Central memory CD8-positive, alpha-beta T cell (primary cell): Measurements from ENCODE around the gene TMEM270.

Experiments
- ATAC-seq: fragments of 150-1000 bp; cut with Tn5 transposase; replicated peaks from 2 replicates; pipeline ENCODE4 v1.10.0; 2022; ENCODE audit warnings: mild to moderate bottlenecking, moderate FRiP score, moderate number of reproducible peaks; ENCODE audit not compliant: poor library complexity, severe bottlenecking; ENCODE audit errors: extremely low read depth
- DNase-seq, 2 donors: peaks; one replicate each; pipeline ENCODE4 v3.0.0; 2021; ENCODE audit warnings: low spot score in 2 of 2
- H3K27ac Mint-ChIP-seq: one replicate; pipeline ENCODE4 v1.8.0; 2022; ENCODE audit warnings: low read depth, mild to moderate bottlenecking, moderate library complexity, mixed read lengths
- H3K27me3 Mint-ChIP-seq: one replicate; pipeline ENCODE4 v1.8.0; 2022; ENCODE audit warnings: mixed read lengths
- H3K36me3 Mint-ChIP-seq: one replicate; pipeline ENCODE4 v1.8.0; 2022; ENCODE audit warnings: mild to moderate bottlenecking, moderate library complexity, mixed read lengths; ENCODE audit not compliant: insufficient read depth
- H3K4me1 Mint-ChIP-seq: one replicate; pipeline ENCODE4 v1.8.0; 2022; ENCODE audit warnings: mixed read lengths
- H3K4me3 Mint-ChIP-seq: one replicate; pipeline ENCODE4 v1.8.0; 2022; ENCODE audit warnings: mild to moderate bottlenecking, moderate library complexity, mixed read lengths
- H3K9me3 Mint-ChIP-seq: one replicate; pipeline ENCODE4 v1.8.0; 2022; ENCODE audit warnings: mixed read lengths

The TMEM270 gene

DNA sequence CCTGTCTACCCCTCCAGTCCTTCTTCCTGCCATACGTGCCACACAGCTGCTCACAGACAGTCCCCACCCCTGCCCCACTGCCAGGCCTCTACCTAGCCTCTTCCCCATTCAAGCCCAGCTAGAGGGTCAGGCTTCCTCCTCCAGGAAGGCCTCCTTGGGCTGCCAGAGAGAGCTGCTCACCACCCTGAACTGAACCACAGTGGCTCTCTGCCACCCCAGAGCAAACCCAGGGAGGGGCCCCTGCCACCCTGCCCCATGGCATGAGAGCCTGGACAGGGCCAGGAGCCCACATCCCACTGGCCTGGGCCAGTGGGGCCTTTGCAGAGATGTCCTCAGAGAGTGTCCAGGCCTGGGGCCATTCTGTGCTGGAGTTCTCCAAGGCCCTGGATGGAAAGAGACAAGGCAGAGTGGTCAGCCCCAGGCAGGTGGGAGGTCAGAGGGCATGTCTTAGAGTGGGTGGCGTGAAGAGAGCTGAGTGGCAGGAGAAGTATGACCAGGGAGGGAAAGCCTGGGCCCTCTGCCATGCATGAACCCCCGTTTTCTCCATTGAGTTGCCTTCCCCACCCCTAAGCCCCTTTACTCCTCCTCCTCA lies 40.4 kb downstream of the TMEM270 start:
- Mint-ChIP-seq H3K4me3 (no peak overlapping the region), H3K4me1 (no peaks in the 10 kb centered on the region), H3K36me3 (no peaks in the 10 kb centered on the region), H3K9me3 (no peaks in the 10 kb centered on the region), H3K27me3 (peaks cover 26% of the 10 kb centered on the region), H3K27ac (no peak overlapping the region)
- DNase-seq (no peak), ATAC-seq (no peak)

DNA sequence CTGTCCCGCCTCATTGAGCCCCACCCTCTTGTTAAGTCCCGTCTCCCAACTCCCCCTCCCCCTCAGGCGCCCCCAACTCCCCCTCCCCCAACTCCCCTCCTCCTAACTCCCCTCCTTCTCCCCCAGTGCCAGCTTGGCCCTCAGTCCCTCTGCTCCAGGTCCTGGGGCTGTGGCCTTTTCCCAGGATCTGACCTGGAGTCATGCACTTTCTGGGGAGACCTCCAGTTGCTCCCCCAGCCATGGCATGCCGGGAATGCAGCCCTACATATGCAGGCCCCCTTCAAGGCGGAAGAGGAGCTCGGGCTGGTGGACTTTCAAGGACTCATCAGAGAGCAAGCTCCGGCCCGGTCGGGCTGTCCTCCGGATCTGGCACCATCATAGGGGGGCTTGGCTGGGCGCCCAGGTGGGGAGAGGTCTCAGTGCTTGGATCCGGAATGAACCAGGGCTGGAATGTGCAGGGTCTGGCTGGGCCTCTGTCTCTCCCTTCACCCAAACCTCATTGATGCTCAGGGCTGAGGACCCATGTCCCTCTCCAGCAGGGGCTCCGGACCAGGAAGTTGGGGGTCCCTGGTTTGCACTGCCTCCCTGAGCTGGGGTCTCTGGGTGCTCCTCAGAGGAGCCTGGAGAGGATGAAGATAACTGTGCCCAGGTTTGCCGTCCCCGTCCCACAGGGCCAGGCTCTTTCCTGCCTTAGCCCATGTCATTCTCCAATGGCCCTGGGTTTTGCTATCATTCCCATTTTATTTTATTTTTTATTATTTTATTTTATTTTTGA lies 41.1 kb downstream of the TMEM270 start:
- Mint-ChIP-seq H3K9me3 (no peaks in the 10 kb centered on the region), H3K27ac (no peak overlapping the region), H3K36me3 (no peaks in the 10 kb centered on the region), H3K4me1 (no peaks in the 10 kb centered on the region), H3K27me3 (peaks cover 32% of the 10 kb centered on the region), H3K4me3 (no peak overlapping the region)
- no peak for DNase-seq
- no peak for ATAC-seq

DNA sequence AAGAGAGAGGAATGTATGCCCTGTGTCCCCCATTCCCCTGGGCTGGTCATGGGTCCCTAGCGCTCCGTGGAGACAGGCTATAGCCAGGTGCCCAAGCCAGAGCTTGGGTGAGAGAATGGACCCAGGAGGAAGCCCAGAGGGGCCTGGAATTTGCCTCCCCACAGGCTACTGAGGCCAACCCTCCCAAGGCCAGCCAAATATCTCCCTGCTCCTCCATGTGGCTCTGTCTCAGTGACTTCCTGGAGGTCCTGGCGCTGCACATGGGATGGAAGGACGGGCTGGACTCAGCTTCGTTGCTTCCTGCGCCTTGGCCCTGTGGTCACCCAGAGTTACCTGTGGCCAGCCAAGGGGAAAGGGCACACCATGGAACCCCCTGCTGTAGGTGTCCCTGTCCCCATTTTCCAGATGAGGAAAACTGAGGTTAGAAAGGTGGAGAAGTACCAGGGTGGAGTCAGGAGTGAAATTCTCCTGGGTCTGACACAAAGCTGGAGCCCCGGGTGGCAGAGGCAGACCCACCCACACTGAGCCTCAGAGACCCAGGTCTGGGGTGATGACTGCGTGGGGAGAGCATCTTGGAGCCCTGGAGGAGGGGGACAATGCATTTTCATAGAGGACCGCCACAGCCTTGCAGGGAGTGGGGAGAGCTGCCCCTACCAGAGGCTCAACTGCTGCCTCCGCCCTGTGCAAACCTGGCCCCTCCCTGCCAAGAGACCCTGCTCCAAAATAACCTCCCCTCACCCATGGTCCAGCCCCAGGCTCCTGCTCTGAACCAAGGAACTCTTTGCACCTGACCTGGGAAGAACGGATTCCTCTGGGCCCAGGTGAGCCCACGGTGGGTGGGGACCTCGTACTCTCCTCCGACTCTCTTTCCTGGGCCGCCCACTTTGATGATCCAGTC lies 42.6 kb downstream of the TMEM270 start:
- DNase-seq, result no peak
- Mint-ChIP-seq H3K27ac (no peak overlapping the region), H3K36me3 (no peaks in the 10 kb centered on the region), H3K9me3 (no peaks in the 10 kb centered on the region), H3K4me1 (no peaks in the 10 kb centered on the region), H3K4me3 (no peak overlapping the region), H3K27me3 (peaks cover 47% of the 10 kb centered on the region)
- ATAC-seq, result no peak

DNA sequence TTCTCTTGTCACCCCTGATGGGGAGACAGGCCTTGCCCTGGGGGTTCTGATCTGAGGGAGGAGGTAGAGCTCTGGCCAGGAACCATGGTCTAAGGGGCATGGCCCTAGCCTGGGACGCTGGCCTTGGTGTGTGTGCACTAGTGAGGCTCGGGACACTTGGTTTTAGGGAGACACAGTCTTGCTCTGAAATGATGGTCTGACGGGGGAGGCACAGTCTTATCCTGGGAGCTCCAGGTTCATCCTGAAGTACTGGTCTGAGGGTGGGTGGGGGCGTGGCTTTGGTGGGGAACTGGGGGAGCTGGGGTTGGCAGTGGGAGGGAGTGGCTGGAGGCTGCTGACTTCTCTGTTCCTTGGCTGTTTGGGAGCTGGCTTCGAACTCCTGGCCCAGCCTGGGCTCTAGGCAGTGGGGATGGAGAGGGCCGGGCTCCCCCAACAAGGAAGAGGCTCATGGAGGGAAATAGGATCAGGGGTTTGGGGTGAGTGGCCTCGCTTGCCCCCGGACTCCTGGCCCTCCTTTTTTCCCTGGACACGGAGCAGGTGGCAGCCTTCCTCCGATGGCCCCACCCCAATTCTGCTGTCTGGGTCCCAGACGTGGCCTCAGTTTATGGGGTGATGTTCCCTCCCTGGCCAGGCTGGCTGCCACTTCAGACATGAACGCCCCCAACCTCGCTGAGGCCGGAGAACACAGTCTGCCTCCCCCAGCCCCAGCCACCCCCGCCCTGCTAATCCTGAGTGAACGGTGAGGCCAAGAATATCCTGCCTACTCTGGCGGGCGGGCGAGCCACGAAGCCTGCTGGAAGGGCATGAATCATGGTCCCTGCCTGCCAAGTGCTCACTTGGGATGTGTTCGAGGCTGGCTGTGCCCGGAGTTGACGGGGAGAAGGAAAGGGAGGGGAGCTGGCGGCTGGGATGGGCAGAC lies 43.5 kb downstream of the TMEM270 start:
- Mint-ChIP-seq H3K27ac (no peak overlapping the region), H3K9me3 (no peaks in the 10 kb centered on the region), H3K4me1 (no peaks in the 10 kb centered on the region)

DNA sequence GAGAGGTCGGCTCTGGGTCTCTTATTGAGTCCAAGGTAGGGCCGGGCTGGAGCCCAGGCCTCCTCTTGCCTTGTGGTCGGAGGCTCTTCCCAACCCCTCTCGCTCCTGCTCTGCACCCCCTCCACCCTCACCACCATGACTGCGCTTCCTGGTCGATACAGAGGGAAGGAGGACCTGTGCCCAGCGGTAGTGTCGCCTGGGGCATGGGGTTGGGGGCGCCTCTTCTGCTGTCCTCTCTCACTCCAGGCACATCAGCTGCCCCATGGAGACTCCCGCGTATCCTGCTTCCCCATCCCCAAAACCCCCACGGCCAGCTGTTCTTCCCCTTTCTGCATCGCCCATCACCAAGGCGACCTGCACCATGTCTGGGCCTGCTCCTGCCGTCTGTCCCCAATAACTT lies 44.4 kb downstream of the TMEM270 start:
- Mint-ChIP-seq H3K27me3 (peaks cover 49% of the 10 kb centered on the region), H3K4me1 (no peaks in the 10 kb centered on the region), H3K36me3 (no peaks in the 10 kb centered on the region), H3K27ac (no peak overlapping the region), H3K9me3 (no peaks in the 10 kb centered on the region), H3K4me3 (no peak overlapping the region)
- DNase-seq (no peak), ATAC-seq (no peak)

More for the DNA sequence above, 43.5 kb downstream of the TMEM270 start:
- Mint-ChIP-seq H3K27me3 (peaks cover 49% of the 10 kb centered on the region), H3K4me3 (no peak overlapping the region), H3K36me3 (no peaks in the 10 kb centered on the region)
- ATAC-seq (no peak), DNase-seq (no peak)

DNA sequence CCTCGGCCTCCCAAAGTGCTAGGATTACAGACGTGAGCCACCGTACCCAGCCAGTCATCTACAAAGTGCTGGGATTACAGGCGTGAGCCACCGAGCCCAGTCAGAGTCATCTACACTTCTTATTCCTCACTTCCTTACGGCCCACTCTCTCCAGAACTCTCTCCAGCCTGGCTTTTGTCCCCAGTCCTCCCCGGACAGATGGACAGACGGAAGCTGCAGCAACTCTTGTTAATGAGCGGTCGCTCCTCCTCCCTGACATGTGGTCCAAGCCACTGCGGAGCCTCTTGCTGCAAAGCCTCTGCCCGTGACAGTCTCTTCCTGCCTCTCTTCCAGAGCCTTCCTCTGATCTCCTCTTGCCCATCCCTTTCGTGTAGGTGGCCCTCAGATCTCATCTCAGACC lies 45.9 kb downstream of the TMEM270 start:
- DNase-seq (no peak), ATAC-seq (no peak)
- peaks cover 49% of the 10 kb centered on the region for H3K27me3 Mint-ChIP-seq
- H3K36me3 Mint-ChIP-seq, result no peaks in the 10 kb centered on the region
- H3K4me1 Mint-ChIP-seq, result no peaks in the 10 kb centered on the region
- H3K27ac Mint-ChIP-seq, result no peak overlapping the region
- H3K9me3 Mint-ChIP-seq, result no peaks in the 10 kb centered on the region
- no peak overlapping the region for H3K4me3 Mint-ChIP-seq

DNA sequence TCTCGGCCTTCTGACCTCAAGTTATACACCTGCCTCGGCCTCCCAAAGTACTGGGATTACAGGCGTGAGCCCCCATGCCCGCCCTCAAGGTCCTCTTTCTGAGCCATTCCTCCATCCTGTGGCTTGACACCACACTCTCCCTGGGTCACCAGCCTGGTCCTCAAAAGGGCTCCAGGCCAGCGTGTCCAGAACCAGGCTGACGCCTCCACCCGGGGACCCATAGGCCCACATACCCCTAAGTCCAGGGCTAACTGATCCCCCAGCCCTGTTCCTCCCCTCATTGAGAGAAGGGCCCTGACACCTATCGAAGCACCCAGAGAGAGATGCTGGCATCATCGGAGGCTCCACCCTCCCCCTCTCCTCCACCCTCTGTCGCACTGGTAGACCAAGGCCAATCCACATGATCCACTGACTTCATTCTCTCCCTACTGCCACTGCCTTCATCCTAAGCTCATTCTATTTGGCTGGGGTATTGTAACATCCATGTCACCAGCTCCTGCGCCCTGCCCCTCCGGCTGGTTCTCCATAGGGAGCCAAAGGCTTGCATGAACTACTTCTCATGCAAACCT lies 46.7 kb downstream of the TMEM270 start:
- ATAC-seq, result no peak
- Mint-ChIP-seq H3K9me3 (no peaks in the 10 kb centered on the region), H3K27me3 (peaks cover 49% of the 10 kb centered on the region), H3K27ac (no peak overlapping the region), H3K4me3 (no peak overlapping the region), H3K36me3 (no peaks in the 10 kb centered on the region), H3K4me1 (no peaks in the 10 kb centered on the region)
- DNase-seq, result no peak

DNA sequence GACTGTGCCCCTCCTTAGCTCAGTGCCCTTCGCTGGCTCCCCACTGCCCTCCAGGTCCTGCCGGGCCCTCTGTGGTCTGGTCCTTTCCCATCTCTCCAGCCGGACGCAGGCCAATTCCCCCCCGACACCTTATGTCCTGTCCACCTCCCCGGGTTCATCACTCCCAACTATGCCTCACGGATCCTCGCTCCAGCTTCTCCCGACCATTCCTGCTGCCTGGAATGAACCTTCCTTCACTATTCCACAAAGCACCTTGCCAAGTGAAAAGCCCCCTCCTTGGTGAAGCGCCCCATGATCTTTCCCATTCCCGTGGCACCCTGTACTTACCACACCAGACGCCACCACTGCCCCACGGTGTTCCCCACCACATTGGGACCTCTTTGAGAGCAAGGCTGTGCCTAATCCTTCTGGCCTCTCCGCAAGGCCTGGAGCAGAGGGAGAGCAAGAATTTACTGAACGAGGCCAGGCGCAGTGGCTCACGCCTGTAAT lies 47.2 kb downstream of the TMEM270 start:
- Mint-ChIP-seq H3K36me3 (no peaks in the 10 kb centered on the region), H3K9me3 (no peaks in the 10 kb centered on the region), H3K4me1 (no peaks in the 10 kb centered on the region), H3K27me3 (peaks cover 49% of the 10 kb centered on the region), H3K27ac (no peak overlapping the region), H3K4me3 (no peak overlapping the region)
- ATAC-seq (no peak), DNase-seq (no peak)

DNA sequence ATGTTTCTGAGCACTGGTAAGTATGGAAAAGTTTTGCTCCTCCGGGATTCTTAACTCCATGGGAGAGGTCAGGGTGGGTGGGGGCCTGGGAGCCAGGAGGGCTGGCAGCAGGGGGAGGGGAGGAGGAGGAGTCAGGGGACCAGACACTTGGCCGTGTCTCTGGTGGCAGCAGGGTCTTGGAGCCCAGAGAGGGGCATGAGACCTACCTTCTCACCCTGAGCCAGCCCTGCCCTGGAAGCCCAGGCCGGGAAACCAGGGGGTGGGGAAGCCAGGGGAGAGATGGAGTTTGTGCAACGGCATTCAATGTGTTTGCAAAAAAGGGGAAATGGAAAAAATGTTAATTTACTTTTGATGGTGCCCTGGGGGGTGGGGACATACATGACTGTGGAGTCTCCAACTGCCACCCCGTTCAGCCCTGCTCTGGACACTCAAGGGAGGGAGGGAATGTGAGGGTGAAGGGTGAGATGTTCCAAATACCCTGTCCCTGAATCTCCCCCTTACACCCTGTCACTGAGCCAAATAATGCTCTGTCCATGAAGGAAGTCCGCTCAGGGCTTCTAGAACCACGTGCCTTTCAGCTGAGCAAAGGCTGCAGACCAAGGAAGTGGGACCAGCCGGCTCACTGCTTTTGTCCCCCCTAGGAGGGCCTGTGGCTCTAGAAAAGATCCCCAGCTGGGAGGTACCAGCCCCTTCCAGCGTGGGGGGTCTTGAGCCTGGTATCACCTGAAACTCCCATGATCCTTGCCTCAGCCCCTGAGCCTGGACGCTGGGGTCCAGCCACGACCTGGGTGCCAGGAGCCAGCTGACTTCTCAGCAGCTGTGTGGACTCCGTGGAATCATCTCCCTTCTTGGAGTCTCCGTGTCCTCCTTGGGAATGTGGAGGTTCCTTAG lies 48.3 kb downstream of the TMEM270 start:
- DNase-seq, result no peak

DNA sequence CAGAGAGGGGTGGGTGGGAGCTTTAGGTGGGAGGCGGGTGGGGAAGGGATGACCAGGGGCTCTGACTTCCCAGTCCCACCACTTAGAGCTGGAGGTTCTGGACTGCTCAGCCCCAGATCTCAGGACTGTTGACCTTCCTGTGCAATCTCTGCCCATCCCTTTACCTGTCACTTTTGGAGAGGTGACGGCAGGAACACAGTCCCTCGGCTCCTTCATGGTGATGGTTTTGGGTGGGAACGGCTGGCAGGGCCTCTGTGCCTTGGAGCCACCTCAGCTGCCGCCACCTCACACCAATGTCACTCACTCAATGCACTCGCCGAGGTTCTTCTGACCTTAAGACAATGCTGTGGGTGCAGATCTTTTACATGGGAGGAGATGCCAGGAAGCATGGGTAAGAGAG lies 49.0 kb downstream of the TMEM270 start:
- Mint-ChIP-seq H3K4me3 (no peak overlapping the region), H3K9me3 (no peaks in the 10 kb centered on the region), H3K27ac (no peak overlapping the region), H3K36me3 (no peaks in the 10 kb centered on the region), H3K27me3 (peaks cover 42% of the 10 kb centered on the region), H3K4me1 (no peaks in the 10 kb centered on the region)
- no peak for ATAC-seq
- no peak for DNase-seq

More for the DNA sequence above, 48.3 kb downstream of the TMEM270 start:
- no peak for ATAC-seq
- no peaks in the 10 kb centered on the region for H3K9me3 Mint-ChIP-seq
- H3K4me1 Mint-ChIP-seq, result no peaks in the 10 kb centered on the region
- H3K27ac Mint-ChIP-seq, result no peak overlapping the region
- no peaks in the 10 kb centered on the region for H3K36me3 Mint-ChIP-seq
- peaks cover 42% of the 10 kb centered on the region for H3K27me3 Mint-ChIP-seq
- no peak overlapping the region for H3K4me3 Mint-ChIP-seq

DNA sequence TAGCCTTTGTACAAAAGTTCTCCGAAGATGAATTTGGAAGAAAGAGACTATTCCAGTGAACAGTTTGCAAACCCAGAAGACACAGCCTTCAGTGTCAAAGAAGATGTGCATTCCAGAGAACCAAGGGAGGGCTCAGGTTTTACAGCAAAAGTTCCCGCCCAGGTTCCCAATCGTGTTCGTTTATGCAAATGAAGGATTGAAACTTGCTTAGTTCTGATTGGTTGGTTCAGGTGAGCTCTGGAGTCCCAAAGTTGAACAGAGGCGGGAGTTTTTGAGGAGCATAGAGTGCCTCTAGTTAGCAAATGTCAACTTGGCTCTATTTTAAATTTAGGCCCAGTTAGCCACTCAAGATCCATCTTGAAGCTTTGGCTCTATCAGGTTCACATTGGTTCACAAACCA lies 51.3 kb downstream of the TMEM270 start:
- H3K36me3 Mint-ChIP-seq, result no peaks in the 10 kb centered on the region
- peaks cover 46% of the 10 kb centered on the region for H3K27me3 Mint-ChIP-seq
- no peak for DNase-seq
- ATAC-seq, result no peak
- no peak overlapping the region for H3K4me3 Mint-ChIP-seq
- no peaks in the 10 kb centered on the region for H3K4me1 Mint-ChIP-seq
- H3K27ac Mint-ChIP-seq, result no peak overlapping the region
- no peaks in the 10 kb centered on the region for H3K9me3 Mint-ChIP-seq
